Heart right ventricle (tissue), 16 donors: ENCODE measurements around the gene PTPRN2. TPM values are rescaled to one million over a fixed set of nuclear protein-coding genes. Genes with fewer than 3 reads are reported as not detected.

Source experiments
- ATAC-seq, 8 donors: fragments of 200-7000 bp; cut with Tn5 transposase; one replicate each; pipeline ENCODE4 v1.9.1; 2020; ENCODE audit warnings: mild to moderate bottlenecking in 8 of 8, moderate library complexity in 8 of 8, moderate number of reproducible peaks in 1 of 8
- DNase-seq, 2 donors: peaks; one replicate each; pipeline ENCODE4 v3.0.0-alpha.2; 2020
- H3K27ac ChIP-seq, 10 donors: fragments of 200-600 bp; sonication (generic) in 2 of 10; one replicate each; pipeline versions ENCODE4 v1.5.0 to v1.8.0; 2020 to 2022; ENCODE audit warnings: mild to moderate bottlenecking in 3 of 10
- H3K27me3 ChIP-seq, 7 donors: fragments of 200-600 bp; one replicate each; pipeline ENCODE4 v1.8.0; 2021 to 2022; ENCODE audit warnings: mild to moderate bottlenecking in 2 of 7
- H3K36me3 ChIP-seq, 9 donors: fragments of 200-600 bp; sonication (generic) in 1 of 9; one replicate each; pipeline versions ENCODE4 v1.5.0 to v1.8.0; 2020 to 2022; ENCODE audit warnings: mild to moderate bottlenecking in 2 of 9
- H3K4me1 ChIP-seq, 9 donors: fragments of 200-600 bp; sonication (generic) in 1 of 9; one replicate each; pipeline versions ENCODE4 v1.5.0 to v1.8.0; 2020 to 2022; ENCODE audit warnings: mild to moderate bottlenecking in 4 of 9
- H3K4me3 ChIP-seq, 10 donors: fragments of 200-600 bp; sonication (generic) in 2 of 10; one replicate each; pipeline versions ENCODE4 v1.5.0 to v1.8.0; 2020 to 2022; ENCODE audit warnings: mild to moderate bottlenecking in 7 of 10, moderate library complexity in 2 of 10
- H3K9me3 ChIP-seq, 11 donors: fragments of 200-600 bp in 10 of 11; sonication (generic) in 2 of 11; one replicate each; pipeline versions ENCODE4 v1.5.0 to v1.8.0; 2013 to 2022; ENCODE audit warnings: mild to moderate bottlenecking in 2 of 11, control low read depth in 1 of 11, moderate library complexity in 1 of 11
- WGBS, 2 donors: extraction: QIAGEN DNeasy Blood & Tissue Kit; methylation state at CpG; one replicate each; pipeline ENCODE4 v1.1.7; 2013; ENCODE audit warnings: inconsistent platforms in 1 of 2; 5-methylcytosine and 5-hydroxymethylcytosine counted together
- intact Hi-C, 10 donors: fragments of 100-400 bp; cut with DNase I; formaldehyde crosslinking; loops; one replicate each; pipeline versions ENCODE4 v1.11.1 to v1.14.2; 2022
- polyA plus RNA-seq, 2 donors: library from polyadenylated mRNA; stranded (reverse); fragments of 200-250 nt; gene quantifications; one replicate each; pipeline ENCODE4 v1.2.3, GENCODE V29; 2013
- total RNA-seq, 10 donors: library from RNA; stranded (reverse); fragmentation: NEBNext Ultra II Directional in 3 of 10; extraction: Animal tissue kit (Norgen Biotek cat#: 25700) in 3 of 10; gene quantifications; one replicate each; pipeline versions ENCODE4 v1.2.1 to v1.2.4, GENCODE V29; 2021 to 2023
- TF ChIP-seq, protein P1 (sequence below), 9 donors: fragments of 200-600 bp; sonication (generic) in 2 of 9; IDR thresholded peaks; one replicate each; pipeline versions ENCODE4 v1.5.0 to v1.8.0; 2021 to 2022; ENCODE audit warnings: antibody characterized with exemption in 9 of 9, mild to moderate bottlenecking in 5 of 9, moderate library complexity in 1 of 9
- donor health status: Arrhythmogenic right ventricular cardiomyopathy.
- donor health status: ischemic (EF 13 %, LVEDD 7.1; RV severe dilation, severe dysfunction).
- donor health status: healthy with polysubstance abuse.
- donor health status: DM: no; HTN: yes; CAD: no.
- donor health status: DM: no; HTN: no; CAD: no.
- donor health status: ischemic (EF 25% LVEDD 6.9; RV normal size, moderate dysfunction).
- donor health status: ischemic (EF 25% LVEDD 5.7; RV mildly dilated, moderate dysfunction).
- donor health status: healthy.
- donor health status: DM: yes; HTN: yes; CAD: no.
- donor health status: Ischemic cardiomyopathy.
- donor health status: ischemic (EF 35%, LVEDD 5.7; RV mildly dilated, moderate dysfunction).
- donor health status: nonischemic (EF 11% LVEDD 7.7; RV severe dilation, severe dysfunction).
- donor health status: DM: yes; HTN: yes; CAD: no.
- donor health status: PGD.
- donor health status: ischemic (EF 29% LVEDD 5.4; RV normal size, mild dysfunction).
- donor health status: nonischemic (EF 23%, LVEDD 6.1; RV moderate dilation, normal function).

The PTPRN2 gene
- total and polyA plus RNA-seq, 12 donors = 0.82 to 1.8 (median 1.3) TPM

DNA sequence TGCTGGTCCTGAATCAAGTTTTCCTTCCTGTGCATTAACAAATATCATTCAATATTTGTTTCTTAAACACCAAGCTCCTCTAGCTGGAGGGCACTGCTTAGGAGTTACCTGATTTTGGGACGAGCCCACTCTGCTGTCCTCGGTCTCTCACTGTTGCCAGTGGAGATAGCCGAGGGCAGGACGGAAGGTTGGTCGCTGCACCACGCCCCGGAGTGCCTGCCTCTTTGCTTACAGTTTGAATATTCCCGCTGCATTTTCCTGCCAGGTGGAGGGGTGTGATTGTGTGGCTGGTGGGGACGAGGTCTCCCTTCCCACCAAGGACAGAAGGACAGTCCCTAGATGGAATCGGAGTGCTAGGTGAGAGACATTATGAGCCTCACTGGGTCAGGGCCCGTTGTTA lies 1049.3 kb downstream of the PTPRN2 start:
- peaks cover 0 to 11% (median 3%) of the 10 kb centered on the region in 7 donors for H3K27me3 ChIP-seq
- TF ChIP-seq, protein P1, sequence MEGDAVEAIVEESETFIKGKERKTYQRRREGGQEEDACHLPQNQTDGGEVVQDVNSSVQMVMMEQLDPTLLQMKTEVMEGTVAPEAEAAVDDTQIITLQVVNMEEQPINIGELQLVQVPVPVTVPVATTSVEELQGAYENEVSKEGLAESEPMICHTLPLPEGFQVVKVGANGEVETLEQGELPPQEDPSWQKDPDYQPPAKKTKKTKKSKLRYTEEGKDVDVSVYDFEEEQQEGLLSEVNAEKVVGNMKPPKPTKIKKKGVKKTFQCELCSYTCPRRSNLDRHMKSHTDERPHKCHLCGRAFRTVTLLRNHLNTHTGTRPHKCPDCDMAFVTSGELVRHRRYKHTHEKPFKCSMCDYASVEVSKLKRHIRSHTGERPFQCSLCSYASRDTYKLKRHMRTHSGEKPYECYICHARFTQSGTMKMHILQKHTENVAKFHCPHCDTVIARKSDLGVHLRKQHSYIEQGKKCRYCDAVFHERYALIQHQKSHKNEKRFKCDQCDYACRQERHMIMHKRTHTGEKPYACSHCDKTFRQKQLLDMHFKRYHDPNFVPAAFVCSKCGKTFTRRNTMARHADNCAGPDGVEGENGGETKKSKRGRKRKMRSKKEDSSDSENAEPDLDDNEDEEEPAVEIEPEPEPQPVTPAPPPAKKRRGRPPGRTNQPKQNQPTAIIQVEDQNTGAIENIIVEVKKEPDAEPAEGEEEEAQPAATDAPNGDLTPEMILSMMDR (IDR thresholded peaks at IDR 0.05) = no peak
- DNase-seq = no peak
- no peak overlapping the region for H3K4me3 ChIP-seq
- WGBS, 2 donors = 90% methylated on average over 11 of the region's 11 CpGs
- peaks cover 0 to 9% (median under 1%) of the 10 kb centered on the region in 11 donors for H3K9me3 ChIP-seq
- intact Hi-C loops = no loop called here
- no peak overlapping the region for H3K27ac ChIP-seq
- peaks cover 0 to 7% (median 0%) of the 10 kb centered on the region in 9 donors for H3K36me3 ChIP-seq
- no peaks in the 10 kb centered on the region for H3K4me1 ChIP-seq
- no peak for ATAC-seq

- intact Hi-C loops = no loop called here
- WGBS, 2 donors = 92 to 94% methylated on average over 5 of the region's 5 CpGs
- no peak overlapping the region for H3K4me3 ChIP-seq
- peaks cover 0 to 11% (median 3%) of the 10 kb centered on the region in 7 donors for H3K27me3 ChIP-seq
- H3K36me3 ChIP-seq = peaks cover 0 to 7% (median 0%) of the 10 kb centered on the region in 9 donors
- TF ChIP-seq, protein P1 (IDR thresholded peaks at IDR 0.05) = no peak
- H3K9me3 ChIP-seq = peaks cover 0 to 22% (median 11%) of the 10 kb centered on the region in 11 donors
- no peak for DNase-seq
- ATAC-seq = no peak
- H3K4me1 ChIP-seq = no peaks in the 10 kb centered on the region
- H3K27ac ChIP-seq = no peak overlapping the region
Observed at GRCh38 chr7:157537056-157537455, 1050.6 kb downstream of the PTPRN2 start.

- H3K27ac ChIP-seq = no peak overlapping the region
- TF ChIP-seq, protein P1 (IDR thresholded peaks at IDR 0.05) = no peak
- ATAC-seq (no peak), DNase-seq (no peak)
- no peak overlapping the region for H3K4me3 ChIP-seq
- H3K27me3 ChIP-seq = peaks cover 0 to 4% (median 0%) of the 10 kb centered on the region in 7 donors
- WGBS, 2 donors = 94 to 95% methylated on average over 3 of the region's 3 CpGs
- no peaks in the 10 kb centered on the region for H3K4me1 ChIP-seq
- intact Hi-C loops = no loop called here
- no peaks in the 10 kb centered on the region for H3K36me3 ChIP-seq
- peaks cover 0 to 47% (median 19%) of the 10 kb centered on the region in 11 donors for H3K9me3 ChIP-seq
Observed at GRCh38 chr7:157532068-157532467, 1055.6 kb downstream of the PTPRN2 start.

GRCh38 chr7:157529768-157530560 lies 1057.7 kb downstream of the PTPRN2 start:
- ATAC-seq (no peak), DNase-seq (no peak)
- WGBS, 2 donors = 65 to 68% methylated on average over 25 of the region's 25 CpGs
- Histone ChIP-seq H3K4me3 (no peak overlapping the region), H3K36me3 (no peaks in the 10 kb centered on the region), H3K9me3 (peaks cover 0 to 47% (median 19%) of the 10 kb centered on the region in 11 donors), H3K27me3 (peaks cover 0 to 4% (median 0%) of the 10 kb centered on the region in 7 donors), H3K27ac (no peak overlapping the region), H3K4me1 (no peaks in the 10 kb centered on the region)
- intact Hi-C loops = no loop called here
- TF ChIP-seq, protein P1 (IDR thresholded peaks at IDR 0.05) = no peak
